Astrocyte (in vitro differentiated cells and primary cell): ENCODE data around the gene SPTB. TPM values are rescaled to one million over a fixed set of nuclear protein-coding genes. Genes with fewer than 3 reads are reported as not detected.

Experiments
- DNase-seq: peaks from one replicate; pipeline ENCODE4 v3.0.0-alpha.2; 2010; ENCODE audit warnings: low read depth
- FAIRE-seq: peaks from 2 replicates; lab custom pipeline; 2011; peaks lifted over from hg19 to GRCh38; lab: Jason Lieb, UNC
- H2AFZ ChIP-seq: 2 replicates; pipeline ENCODE4 v1.6.0; 2012; ENCODE audit warnings: low read depth, low read length, inconsistent platforms
- H3K27ac ChIP-seq: 2 replicates; pipeline ENCODE4 v1.5.1; 2011; ENCODE audit warnings: low read depth, low read length, inconsistent platforms
- H3K27me3 ChIP-seq: 2 replicates; pipeline ENCODE4 v1.6.0; 2011; ENCODE audit warnings: low read length, inconsistent platforms; ENCODE audit not compliant: insufficient read depth
- H3K36me3 ChIP-seq: 2 replicates; pipeline ENCODE4 v1.5.1; 2011; ENCODE audit warnings: low read length, inconsistent platforms; ENCODE audit not compliant: insufficient read depth
- H3K4me1 ChIP-seq: 2 replicates; pipeline ENCODE4 v1.5.1; 2011; ENCODE audit warnings: low read length, inconsistent platforms; ENCODE audit not compliant: insufficient read depth
- H3K4me2 ChIP-seq: 2 replicates; pipeline ENCODE4 v1.6.0; 2012; ENCODE audit warnings: low read length, inconsistent platforms
- H3K4me3 ChIP-seq: 2 replicates; pipeline ENCODE4 v1.5.1; 2011; ENCODE audit warnings: low read depth, mild to moderate bottlenecking, low read length, inconsistent platforms; ENCODE audit not compliant: insufficient read depth
- H3K79me2 ChIP-seq: 2 replicates; pipeline ENCODE4 v1.6.0; 2012; ENCODE audit warnings: mild to moderate bottlenecking, low read length, inconsistent platforms; ENCODE audit not compliant: insufficient read depth
- H3K9ac ChIP-seq: 2 replicates; pipeline ENCODE4 v1.6.0; 2012; ENCODE audit warnings: mild to moderate bottlenecking, low read length, inconsistent platforms
- H3K9me3 ChIP-seq: 2 replicates; pipeline ENCODE4 v1.5.1; 2012; ENCODE audit warnings: low read depth, mild to moderate bottlenecking, low read length, inconsistent platforms; ENCODE audit not compliant: insufficient read depth
- H4K20me1 ChIP-seq: 2 replicates; pipeline ENCODE4 v1.6.0; 2012; ENCODE audit warnings: low read length, inconsistent platforms; ENCODE audit not compliant: insufficient read depth
- H3K27ac Mint-ChIP-seq: one replicate; pipeline ENCODE4 v1.8.0; 2021; ENCODE audit warnings: mild to moderate bottlenecking, mixed read lengths; ENCODE audit not compliant: unreplicated experiment
- H3K27me3 Mint-ChIP-seq: one replicate; pipeline ENCODE4 v1.8.0; 2021; ENCODE audit warnings: low read depth, mixed read lengths; ENCODE audit not compliant: unreplicated experiment
- H3K36me3 Mint-ChIP-seq: one replicate; pipeline ENCODE4 v1.8.0; 2021; ENCODE audit warnings: low read depth, mixed read lengths; ENCODE audit not compliant: unreplicated experiment
- H3K4me1 Mint-ChIP-seq: one replicate; pipeline ENCODE4 v1.8.0; 2021; ENCODE audit warnings: low read depth, mixed read lengths; ENCODE audit not compliant: unreplicated experiment
- H3K4me3 Mint-ChIP-seq: one replicate; pipeline ENCODE4 v1.8.0; 2021; ENCODE audit warnings: mild to moderate bottlenecking, moderate library complexity, mixed read lengths; ENCODE audit not compliant: unreplicated experiment
- H3K9me3 Mint-ChIP-seq: one replicate; pipeline ENCODE4 v1.8.0; 2021; ENCODE audit warnings: mild to moderate bottlenecking, mixed read lengths; ENCODE audit not compliant: unreplicated experiment
- CTCF ChIP-seq: IDR thresholded peaks from 2 replicates; pipeline ENCODE4 v1.5.1; 2011; ENCODE audit warnings: low read depth, mild to moderate bottlenecking, inconsistent platforms, low read length, moderate library complexity; ENCODE audit not compliant: insufficient read depth
- EZH2 ChIP-seq: IDR thresholded peaks from 2 replicates; pipeline ENCODE4 v1.6.1; 2012; ENCODE audit warnings: mild to moderate bottlenecking, low read length, inconsistent platforms; ENCODE audit not compliant: insufficient read depth
- total RNA-seq: library from RNA; stranded (reverse); gene quantifications from 2 replicates; pipeline ENCODE4 v1.2.1, GENCODE V29; 2021

Gene SPTB
- total RNA-seq, 1 donor from 2014 or later = 0.32 TPM

- no peak overlapping the region for H3K4me3 ChIP-seq
- H3K4me1 Mint-ChIP-seq = no peaks in the 10 kb centered on the region
- no peak overlapping the region for H3K4me2 ChIP-seq
- no peaks in the 10 kb centered on the region for H4K20me1 ChIP-seq
- H3K4me3 Mint-ChIP-seq = no peak overlapping the region
- FAIRE-seq (no peak), DNase-seq (no peak)
- H3K36me3 Mint-ChIP-seq = peaks cover 5% of the 10 kb centered on the region
- no peak overlapping the region for H3K9ac ChIP-seq
- TF ChIP-seq CTCF (no peak), EZH2 (no peak)
- H3K79me2 ChIP-seq = no peaks in the 10 kb centered on the region
- H3K4me1 ChIP-seq = no peaks in the 10 kb centered on the region
- H3K27ac Mint-ChIP-seq = no peak overlapping the region
- no peak overlapping the region for H3K27ac ChIP-seq
- peaks cover 7% of the 10 kb centered on the region for H3K9me3 ChIP-seq
- H3K9me3 Mint-ChIP-seq = peaks cover 1% of the 10 kb centered on the region
- no peaks in the 10 kb centered on the region for H3K36me3 ChIP-seq
- no peaks in the 10 kb centered on the region for H3K27me3 ChIP-seq
- H3K27me3 Mint-ChIP-seq = peaks cover 6% of the 10 kb centered on the region
- H2AFZ ChIP-seq = no peak overlapping the region
These were observed 101.5 kb downstream of the SPTB start for GRCh38 chr14:64778104-64778754.

- Histone ChIP-seq H3K4me3 (no peak overlapping the region), H2AFZ (no peak overlapping the region), H3K36me3 (no peaks in the 10 kb centered on the region), H3K4me2 (no peak overlapping the region), H3K79me2 (no peaks in the 10 kb centered on the region), H3K27ac (no peak overlapping the region), H3K4me1 (no peaks in the 10 kb centered on the region), H3K9ac (no peak overlapping the region), H3K9me3 (peaks cover 9% of the 10 kb centered on the region), H4K20me1 (no peaks in the 10 kb centered on the region), H3K27me3 (no peaks in the 10 kb centered on the region)
- H3K27ac Mint-ChIP-seq = no peak overlapping the region
- H3K4me3 Mint-ChIP-seq = no peak overlapping the region
- no peaks in the 10 kb centered on the region for H3K4me1 Mint-ChIP-seq
- H3K9me3 Mint-ChIP-seq = peaks cover 1% of the 10 kb centered on the region
- no peak for FAIRE-seq
- DNase-seq = no peak
- TF ChIP-seq CTCF (no peak), EZH2 (no peak)
- peaks cover 6% of the 10 kb centered on the region for H3K27me3 Mint-ChIP-seq
- H3K36me3 Mint-ChIP-seq = peaks cover 6% of the 10 kb centered on the region
These were observed 102.2 kb downstream of the SPTB start for GRCh38 chr14:64777461-64777860.

GRCh38 chr14:64775081-64775777, 104.5 kb downstream of the SPTB start:
- Histone ChIP-seq H3K4me3 (no peak overlapping the region), H3K9me3 (peaks cover 9% of the 10 kb centered on the region), H3K27me3 (no peaks in the 10 kb centered on the region), H3K36me3 (no peaks in the 10 kb centered on the region), H3K4me1 (no peaks in the 10 kb centered on the region), H3K79me2 (no peaks in the 10 kb centered on the region), H3K9ac (no peak overlapping the region), H3K27ac (no peak overlapping the region), H2AFZ (no peak overlapping the region), H4K20me1 (no peaks in the 10 kb centered on the region), H3K4me2 (no peak overlapping the region)
- Mint-ChIP-seq H3K9me3 (peaks cover 1% of the 10 kb centered on the region), H3K4me3 (no peak overlapping the region), H3K27me3 (peaks cover 13% of the 10 kb centered on the region), H3K36me3 (peaks cover 8% of the 10 kb centered on the region), H3K4me1 (no peaks in the 10 kb centered on the region), H3K27ac (no peak overlapping the region)
- FAIRE-seq (no peak), DNase-seq (no peak)
- TF ChIP-seq CTCF (no peak), EZH2 (no peak)
